SKM-1 (cell line): ENCODE results near the gene ATP1A2.
"Not testable (repeated sequence)": the region's sequence is repeated elsewhere in the genome, so short reads cannot be mapped to it uniquely, and the experiment has no call there.

ENCODE experiments used
- DNase-seq: peaks from one replicate; lab custom pipeline; 2025; ENCODE audit not compliant: unreplicated experiment; lab: John Stamatoyannopoulos, UW

ATP1A2 gene

DNA sequence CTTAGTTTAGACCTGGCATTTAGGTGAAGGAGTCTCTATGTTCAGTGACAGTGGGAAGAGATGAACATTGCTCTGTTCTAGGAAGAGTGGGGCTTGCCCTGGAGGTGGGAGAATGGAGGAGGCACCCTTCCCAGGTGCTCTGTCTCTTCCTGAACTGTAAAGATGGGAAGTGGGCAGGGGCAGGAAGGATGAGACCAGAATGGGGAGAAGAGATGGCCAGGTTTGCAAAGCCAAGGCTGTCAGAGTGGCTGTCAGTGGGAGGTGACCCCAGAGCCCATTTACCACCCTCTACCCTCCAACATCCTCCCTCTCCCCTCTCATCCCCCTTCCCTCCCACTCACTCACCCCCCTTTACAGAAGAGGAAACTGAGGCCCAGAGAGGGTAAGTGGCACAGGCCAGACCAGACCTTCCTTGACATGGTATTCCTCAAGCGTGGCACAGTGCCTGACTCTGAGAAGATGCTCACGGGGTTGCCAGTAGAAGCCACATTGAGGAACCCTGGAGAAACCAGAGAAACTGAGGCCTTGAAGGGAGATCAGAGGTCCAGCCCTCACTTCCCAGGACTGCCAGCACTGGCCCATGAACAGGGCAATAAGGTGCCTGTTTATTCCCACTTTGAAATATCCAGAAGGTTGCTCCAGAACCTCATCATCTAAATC lies 15.7 kb upstream of the ATP1A2 start:
- DNase-seq, result no peak

DNA sequence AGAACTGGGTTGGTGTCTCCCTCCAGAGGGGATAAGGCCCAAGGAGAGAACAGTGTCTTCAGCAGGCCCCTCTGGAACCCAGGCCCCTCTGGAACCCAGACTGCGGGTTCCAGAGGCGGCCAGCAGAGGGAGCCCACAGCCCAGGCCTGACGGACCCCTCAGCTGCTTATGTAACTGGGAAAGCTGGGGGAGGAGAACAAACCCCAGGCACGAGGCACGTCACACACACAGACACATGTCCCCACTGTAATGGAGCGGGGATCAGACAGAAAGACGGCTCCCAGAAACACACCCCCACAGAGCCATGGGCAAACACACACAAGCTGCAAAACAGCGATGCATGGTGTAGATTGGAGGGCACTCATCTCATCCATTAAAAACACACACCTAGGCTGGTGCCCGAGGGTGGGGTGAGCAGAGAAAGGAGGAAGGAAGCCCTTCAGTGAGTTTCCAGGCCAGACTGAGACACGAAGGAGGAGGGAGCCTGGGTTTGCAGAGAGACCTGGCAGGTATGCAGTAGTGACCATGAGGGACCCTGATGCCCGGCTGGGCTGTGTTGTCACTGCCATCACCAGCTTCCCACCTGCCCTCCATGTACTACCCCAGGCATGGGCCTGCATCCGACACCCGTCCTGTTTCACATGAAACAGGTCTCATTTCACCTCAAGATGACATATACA lies 14.4 kb upstream of the ATP1A2 start:
- DNase-seq, result peak; percentile 80

DNA sequence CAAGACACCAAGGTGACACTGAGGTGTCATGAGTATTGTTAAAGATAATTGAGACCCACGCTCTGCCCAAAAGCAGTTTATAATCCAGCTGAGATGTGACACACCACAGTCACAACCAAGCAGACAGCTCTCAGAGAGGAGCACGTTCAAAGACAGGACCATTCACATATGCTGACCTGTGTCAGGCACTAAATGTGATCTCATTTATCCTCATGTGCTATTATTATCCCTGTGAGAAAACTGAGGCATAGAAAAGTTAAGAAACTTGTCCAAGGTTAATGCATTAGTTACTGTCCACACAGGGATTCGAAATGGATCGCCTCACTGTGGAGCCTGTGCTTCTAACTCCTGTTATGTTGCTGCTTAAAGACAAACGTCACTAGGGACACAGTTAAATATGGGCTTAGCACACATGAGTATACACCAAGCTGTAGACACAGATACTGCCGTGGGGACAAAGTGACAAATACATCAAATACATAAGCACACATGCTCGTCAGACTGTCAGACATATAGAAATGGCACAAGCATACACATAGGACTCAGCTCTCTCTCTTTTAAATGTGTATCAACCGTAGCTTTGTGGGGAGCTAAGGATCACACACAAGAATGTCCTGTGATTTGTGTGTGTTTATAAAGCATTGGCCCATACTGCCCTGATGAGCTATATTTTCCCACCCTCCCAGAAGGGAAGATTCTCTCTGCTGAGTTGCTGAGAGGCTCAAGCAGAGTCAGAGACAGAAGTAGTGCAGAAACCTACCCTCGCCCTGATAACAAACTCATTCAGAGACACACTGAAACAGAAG lies 13.6 kb upstream of the ATP1A2 start:
- no peak for DNase-seq

DNA sequence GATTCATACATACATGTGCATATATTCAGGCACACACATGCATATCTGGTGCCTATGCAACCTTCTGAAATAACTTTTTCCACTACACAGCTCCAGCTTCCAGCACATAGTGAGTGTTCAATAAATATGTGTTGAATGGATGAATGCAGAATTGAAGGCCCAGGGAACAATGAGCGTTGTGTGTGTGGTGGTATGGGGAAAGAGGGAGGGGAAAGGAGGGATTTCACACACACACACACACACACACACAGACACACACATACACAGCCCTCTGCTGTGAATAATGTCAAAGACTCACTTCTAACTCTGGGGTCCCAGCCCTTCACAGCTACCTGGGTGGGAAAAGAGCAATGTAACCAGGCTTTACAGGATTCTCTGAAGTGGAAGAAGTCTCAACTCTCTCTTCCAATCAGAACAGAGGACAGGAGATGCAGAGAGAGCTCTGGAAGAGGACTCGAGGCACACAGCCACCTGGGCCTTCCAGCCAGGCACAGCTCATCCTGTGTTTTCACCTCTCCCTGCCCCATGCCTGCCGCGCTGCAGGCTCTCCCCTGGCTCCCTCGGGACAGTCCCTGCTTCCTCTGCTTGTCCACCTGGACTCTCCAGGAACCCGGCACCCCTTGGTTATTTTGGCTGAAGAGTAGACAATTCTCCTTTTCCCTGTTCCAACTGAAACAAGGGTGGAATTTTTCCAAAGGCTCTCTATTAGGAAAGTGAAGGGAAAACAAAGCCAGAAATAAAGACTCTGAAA lies 11.7 kb upstream of the ATP1A2 start:
- DNase-seq, result no peak

DNA sequence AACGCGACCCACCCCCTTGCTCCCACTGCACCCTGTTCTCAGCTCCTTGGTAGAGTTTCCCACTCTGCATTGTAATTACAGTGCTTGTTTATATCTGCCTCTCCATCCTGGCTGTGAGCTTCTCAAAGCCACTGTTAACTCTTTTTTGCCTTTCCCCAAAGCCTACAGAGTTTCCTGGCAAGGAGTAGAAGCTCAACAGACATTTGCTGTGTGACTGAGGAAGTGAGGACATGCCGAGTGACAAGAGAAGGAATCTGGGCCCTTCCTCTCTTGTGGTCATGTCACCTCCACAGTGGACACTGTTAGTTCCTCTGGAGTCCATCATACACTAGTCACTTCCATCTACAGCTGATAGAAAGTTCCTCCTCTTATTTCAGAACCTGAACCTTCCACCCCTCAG lies 11.1 kb upstream of the ATP1A2 start:
- no peak for DNase-seq

DNA sequence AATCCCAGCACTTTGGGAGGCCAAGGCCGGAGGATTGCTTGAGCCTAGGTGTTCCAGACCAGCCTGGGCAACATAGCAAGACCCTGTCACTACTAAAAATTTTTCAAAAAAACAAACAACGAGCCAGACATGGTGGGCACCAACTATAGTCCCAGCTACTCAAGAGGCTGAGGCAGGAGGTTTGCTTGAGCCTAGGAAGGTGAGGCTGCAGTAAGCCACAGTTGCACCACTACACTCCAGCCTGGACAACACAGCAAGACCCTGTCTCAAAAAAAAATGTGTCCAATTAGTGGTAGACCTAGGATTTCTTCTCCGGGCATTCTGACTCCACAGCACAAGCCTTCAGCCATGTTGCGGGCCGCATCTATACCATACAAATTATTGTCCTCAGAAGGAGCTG lies 10.4 kb upstream of the ATP1A2 start:
- DNase-seq, result no peak

DNA sequence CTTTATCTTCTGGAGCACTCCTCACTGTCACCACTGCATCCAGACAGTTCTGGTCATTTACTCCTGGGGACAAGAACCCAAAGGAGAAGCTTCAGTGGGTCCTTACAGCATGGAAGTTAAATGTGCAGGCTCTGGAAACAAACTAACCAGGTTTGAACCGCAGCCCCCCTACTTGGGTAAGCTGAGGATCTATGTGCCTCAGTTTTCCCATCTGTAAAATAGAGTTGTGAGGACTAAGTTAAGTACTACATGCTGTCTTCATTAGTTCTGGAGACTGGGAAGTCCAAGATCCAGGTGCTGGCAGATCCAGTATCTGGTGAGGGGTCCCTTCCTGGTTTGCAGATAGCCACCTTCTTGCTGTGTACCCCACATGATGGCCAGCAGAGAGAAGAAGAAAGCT lies 8.0 kb upstream of the ATP1A2 start:
- no peak for DNase-seq

DNA sequence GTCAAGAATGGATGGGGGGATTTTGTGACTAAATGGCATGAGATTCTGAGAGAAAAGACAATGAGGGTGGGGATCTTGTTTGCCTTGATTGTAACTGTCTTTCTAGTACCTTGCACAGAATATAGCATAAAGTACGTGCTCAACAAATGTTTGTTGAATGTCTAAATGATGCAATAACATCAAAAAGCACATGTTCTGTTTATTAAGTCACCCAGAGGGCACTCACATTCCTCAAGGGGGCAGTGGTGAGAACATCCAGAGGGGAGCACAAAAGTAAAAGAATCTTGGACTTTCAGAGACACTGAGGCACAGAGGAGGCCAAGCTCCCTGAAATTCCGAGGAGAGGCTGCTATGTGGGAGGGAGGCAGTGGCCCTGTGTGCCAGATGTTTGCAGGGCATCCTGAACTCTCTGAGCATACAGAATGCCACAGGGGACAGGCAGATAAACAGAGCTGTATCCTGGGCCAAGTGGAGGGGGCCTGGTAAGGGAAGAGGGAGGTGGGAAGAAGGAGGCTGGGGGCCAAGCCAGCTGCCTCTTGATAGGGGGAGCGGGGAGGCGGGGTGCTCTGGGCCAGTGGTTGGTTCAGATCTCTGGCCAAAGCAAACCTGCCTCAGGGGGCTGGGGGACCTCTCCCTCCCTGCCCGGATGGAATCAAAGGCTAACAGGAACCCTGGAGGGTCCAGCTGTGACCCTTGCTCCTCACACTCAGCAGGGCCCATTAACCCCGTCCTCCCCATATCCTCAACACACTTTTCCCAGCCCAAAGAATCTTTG lies 6.5 kb upstream of the ATP1A2 start:
- DNase-seq, result peak; percentile 73

DNA sequence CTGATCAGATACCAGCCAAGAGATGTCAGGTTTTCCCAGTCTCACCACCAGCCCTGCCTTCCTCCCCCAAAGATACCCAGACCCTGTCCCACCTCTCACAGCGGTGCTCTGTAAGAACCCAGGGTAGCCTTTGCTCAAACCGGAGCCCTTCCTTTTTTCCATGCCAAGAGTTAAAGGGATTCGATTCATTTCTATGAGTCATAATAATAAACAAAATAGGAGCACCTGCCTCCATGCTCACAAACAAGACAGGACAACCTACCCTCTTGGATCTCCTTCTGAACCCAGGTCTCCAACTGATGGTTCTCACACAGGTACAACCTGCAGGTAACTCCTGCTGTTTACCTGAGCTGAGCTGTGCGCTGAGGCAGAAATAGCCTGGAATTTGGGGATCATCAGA lies 5.9 kb upstream of the ATP1A2 start:
- DNase-seq, result no peak

DNA sequence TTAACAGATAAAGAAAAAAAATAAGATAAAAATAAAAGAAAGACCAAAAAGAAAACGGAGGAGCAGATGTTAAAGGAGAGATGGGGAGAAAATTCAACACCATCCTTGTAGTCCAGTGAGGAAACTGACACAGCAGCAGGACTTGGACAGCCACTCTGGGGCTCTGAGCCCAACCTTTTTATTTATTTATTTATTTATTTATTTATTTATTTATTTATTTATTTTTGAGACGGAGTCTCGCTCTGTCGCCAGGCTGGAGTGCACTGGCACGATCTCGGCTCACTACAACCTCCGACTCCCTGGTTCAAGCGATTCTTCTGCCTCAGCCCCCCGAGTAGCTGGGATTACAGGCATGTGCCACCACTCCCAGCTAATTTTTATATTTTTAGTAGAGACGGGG lies 4.1 kb upstream of the ATP1A2 start:
- DNase-seq, result not testable (repeated sequence)

DNA sequence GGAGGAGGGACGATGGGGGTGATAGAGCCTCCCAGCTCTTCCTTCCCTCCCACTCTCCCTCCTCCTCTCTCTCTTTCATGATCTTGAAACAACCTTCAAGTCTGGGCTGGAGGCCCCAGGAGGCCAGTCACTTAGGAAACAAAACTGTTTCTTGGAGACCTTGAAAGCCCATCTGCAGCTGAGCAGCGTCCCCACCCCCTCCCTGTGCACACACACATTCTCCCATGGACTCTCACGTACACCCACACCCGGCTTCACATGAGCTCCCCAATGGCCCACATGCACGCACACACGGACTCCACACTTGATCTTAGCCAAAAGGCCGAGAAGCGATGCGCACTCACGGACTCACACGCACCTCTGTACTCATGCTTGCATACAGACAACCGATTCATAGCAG lies 3.2 kb upstream of the ATP1A2 start:
- no peak for DNase-seq

DNA sequence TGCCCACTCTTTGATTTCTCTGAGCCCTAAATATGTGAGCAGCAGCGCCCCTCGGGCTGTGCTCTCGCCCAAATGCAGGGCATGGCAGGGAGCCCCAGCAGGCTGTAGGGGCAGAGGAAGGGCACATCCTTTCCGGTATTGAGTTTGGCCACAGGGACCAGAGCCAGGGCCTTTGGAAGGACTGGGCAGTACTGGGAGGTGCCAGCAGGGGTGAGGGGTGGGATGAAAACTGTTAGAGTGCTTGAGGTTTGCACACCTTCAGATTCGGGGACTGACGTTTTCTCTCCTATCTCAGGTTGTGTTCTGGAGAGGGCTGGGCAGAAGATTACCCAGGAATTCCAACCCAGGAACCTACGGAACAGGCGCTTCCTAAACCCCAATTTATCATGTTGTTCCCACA lies 2.2 kb upstream of the ATP1A2 start:
- DNase-seq, result no peak

DNA sequence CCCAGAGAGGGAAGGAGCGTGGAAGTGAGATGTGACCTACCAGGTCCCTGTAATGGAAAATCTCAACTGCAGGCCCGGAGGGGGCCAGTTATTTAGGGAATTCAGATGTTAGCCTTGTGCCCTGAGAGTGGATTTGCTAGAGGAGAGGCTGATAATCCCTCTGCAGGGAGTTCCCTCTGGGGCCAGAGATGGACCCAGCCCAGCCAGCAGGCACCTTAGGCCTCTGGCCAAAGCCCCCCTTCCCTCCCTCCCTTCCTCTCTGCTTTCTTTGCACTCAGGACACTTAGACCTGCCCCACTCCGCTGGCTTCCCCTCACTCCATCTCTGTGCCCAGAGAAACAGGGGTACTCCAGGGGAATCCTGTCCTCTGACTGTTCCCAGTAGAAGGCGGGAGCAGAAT lies 1.5 kb upstream of the ATP1A2 start:
- no peak for DNase-seq

DNA sequence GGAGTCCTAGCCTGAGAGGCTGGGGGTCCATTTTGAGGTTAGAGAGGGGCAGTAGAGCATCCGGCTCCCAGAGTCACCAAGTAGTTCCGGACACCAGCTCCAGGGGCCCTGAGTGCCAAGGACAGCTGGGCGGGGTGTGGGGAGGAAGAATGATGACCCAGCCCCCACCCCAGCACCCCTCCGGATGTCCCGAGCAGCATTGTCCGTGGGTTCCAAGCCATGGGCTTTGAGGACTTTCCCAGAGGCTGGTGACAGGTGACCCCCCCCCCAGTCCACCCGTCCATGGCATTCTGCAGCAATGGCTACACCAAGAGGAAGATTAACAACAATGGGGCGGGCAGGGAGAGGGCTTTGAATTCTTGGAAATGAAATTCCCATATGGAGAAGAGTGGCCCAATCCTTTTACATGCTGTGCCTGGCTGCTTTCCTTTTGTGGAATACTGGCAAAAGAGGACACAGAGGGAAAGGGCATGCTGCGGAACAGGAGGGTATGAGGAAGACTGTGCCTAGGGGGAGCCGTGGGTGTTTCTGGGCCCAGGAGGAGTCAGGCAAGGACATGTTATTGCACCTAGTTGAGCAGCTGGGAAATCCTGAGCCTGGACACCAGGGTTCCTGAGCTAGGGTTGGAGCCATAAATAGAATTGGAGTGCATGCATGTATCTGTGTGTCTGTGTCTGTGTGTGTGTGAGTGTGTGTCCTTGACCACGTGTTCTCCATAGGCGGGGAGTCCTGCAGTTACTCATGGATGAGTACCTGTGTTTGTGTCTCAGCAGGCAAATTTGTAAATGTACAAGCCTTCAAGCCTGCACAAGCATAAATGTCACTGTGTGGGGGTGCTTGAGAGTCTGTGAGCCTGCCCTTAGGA lies 956 bp downstream of the ATP1A2 start:
- no peak for DNase-seq

DNA sequence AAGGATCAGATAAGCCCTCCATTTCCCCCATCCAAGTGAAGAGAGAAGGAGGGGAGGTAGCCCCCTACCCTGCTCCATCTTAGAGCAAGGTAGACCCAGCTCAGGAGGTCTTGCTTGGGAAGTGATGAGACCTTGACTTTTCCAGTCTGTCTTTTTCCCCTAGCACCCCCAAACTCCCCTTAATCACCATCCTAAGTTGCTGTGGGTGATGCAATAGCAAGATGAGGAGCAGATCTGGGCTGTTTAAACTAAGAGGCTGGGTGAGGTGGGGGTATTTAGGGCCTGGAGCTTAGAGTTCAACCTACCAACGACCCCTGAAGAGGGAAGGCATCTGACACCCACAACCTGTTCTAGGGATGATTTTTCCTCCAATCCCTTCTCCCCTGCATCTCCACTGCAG lies 1.7 kb downstream of the ATP1A2 start:
- DNase-seq, result no peak

DNA sequence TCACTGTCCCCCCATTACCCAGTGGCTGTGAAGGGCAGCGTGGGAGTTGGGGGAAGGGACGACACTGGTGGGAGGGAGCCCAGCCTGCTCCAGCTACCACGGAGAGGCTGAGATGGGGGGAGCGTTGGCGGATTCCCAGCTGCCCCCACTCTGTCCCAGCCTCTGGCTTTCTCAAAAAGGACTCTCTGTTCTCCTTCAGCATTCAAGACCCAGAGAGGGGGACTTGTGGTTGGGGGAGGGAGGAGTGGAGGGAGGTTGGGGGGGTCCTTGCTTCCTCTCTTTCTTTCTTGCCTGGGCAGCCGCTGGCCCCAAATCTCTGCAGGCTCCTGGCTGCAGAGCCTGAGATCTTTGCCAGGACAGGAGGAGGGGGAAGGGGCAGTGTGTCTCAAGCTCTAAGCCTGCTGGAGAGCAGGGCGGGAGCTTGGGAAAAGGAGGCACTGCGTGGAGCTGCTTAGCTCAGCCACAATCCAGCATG lies 2.2 kb downstream of the ATP1A2 start:
- DNase-seq, result no peak

DNA sequence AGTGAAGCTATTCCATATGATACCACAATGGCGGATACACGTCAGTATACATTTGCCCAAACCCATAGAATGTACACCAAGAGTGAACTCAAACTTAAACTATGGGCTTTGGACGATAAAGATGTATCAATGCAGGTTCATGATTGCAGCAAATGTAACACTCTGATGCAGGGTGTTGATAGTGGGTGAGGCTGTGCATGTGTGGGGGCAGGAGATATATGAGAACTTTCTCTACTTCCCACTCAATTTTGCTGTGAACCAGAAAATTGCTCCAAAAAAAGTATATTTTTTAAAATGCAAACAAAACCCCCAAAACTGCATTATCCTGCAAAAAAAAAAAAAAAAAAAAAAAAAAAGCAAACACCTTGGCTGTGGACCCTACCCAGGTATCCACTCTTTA lies 3.4 kb downstream of the ATP1A2 start:
- DNase-seq, result no peak

DNA sequence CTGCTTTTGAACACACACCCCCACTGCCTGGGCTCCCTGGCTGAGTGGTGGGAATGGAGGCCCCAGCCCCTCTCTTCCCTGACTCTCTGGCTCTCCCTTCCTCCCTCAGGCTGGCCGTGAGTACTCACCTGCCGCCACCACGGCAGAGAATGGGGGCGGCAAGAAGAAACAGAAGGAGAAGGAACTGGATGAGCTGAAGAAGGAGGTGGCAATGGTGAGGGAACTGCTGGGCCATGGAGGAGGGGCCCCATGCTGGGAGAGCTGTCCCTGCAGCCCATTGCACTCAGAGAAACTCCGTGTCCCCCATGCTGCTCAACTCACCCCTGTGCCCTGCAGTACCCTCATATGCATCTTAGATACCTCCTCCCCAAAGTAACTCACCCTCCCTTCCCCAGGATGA lies 5.2 kb downstream of the ATP1A2 start:
- DNase-seq, result no peak

DNA sequence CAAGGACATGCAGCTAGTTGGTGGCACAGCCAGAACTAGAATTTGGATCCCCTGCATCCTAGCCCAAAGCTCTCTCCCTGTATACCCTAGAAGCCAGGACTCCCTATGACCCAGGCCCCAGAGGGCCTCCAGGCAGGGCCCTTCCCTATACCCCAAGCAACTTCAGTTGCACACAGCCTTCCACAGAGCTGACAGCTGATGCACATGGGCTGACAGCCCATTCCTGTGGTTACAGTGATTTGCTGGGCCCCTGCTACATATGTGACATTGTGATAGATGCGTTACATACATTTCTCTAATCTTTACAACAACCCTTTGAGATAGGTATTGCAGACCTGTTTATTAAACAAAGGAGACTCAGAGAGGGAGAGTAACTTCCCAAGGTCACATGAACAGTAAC lies 5.8 kb downstream of the ATP1A2 start:
- no peak for DNase-seq
